HG03520 (cell line): ENCODE data around the gene MMP25.

ENCODE experiments used
- ATAC-seq: cut with Tn5 transposase; IDR thresholded peaks from one replicate; pipeline ENCODE4 v1.9.1; 2021; ENCODE audit warnings: mild to moderate bottlenecking, moderate library complexity; ENCODE audit not compliant: unreplicated experiment

MMP25 gene

DNA sequence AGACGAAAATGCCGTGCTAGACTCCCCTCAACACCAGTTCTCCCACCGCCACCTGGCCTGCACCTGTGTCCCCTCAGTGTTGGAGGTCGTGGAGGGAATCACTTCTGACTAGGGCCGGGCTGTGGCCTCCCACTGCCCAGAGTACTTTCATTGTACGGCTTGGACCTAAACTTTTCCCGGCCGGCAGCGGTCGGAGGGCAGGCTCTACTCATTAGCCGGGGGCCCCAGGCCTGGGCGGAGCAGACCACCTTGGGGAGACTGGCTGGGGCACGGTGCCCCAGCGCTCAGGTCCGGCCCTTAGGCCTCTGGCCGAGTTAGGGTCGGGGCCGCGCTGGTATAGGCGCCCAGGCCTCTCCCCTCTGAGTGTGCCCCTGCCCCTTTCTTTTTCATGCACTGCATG, 29.0 kb upstream of the MMP25 start:
- ATAC-seq = no peak

- no peak for ATAC-seq
Observed at GRCh38 chr16:3017794-3018506, 28.4 kb upstream of the MMP25 start, which contains the start of gene CLDN6. Gene CLDN6 (minus strand): TSS chr16:3018183. CDS start chr16:3016021, 2,162 bp downstream.

- ATAC-seq = no peak
Observed at GRCh38 chr16:3019594-3020246, 26.6 kb upstream of the MMP25 start.

GRCh38 chr16:3020247-3020603, 26.1 kb upstream of the MMP25 start, which contains the start of gene TNFRSF12A:
Gene TNFRSF12A (plus strand): TSS chr16:3020368. CDS start chr16:3020398, 30 bp downstream.
- no peak for ATAC-seq

DNA sequence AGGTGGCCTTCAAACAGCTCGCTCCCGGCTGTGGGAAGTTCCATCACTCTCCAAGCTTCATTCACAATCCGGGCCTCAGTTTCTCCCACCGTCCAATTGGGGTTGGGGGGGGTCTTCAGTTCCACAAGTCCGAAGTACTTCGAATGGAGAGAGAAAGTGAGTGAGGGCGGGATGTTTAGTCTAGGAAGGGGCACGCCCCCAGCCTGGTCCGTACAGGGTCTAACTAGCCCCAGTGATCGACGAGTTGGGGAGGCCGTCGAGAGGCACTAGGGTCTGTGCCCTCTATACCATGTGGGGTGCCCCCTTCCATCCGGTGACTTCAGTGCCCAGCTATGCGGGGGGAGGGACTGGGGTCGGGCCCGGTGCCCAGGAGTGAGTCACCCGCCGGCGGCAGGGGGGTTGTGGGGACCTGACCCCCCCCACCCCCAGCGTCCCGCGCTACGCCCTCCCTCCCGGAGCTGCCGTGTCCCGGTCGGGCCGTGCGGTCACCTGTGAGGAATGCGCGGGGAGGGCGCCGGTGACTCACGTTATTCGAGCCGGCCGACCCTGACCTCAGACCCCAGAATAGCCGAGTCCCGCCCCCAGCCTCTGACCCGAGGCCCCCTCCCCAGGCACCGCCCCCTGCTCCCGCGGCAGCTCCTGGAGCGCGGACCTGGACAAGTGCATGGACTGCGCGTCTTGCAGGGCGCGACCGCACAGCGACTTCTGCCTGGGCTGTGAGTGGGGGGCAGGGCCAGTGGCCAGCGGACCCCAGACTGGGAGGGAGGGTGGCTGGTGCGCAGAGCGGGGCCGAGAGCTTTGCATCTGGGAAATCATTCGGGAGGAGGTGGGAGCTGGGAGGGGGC, 25.5 kb upstream of the MMP25 start:
- ATAC-seq = no peak

- ATAC-seq = no peak
Observed at GRCh38 chr16:3021449-3022207, 24.7 kb upstream of the MMP25 start.

- ATAC-seq = no peak
Observed at GRCh38 chr16:3022208-3022683, 24.1 kb upstream of the MMP25 start.

GRCh38 chr16:3022684-3023414, 23.5 kb upstream of the MMP25 start:
- ATAC-seq = no peak

DNA sequence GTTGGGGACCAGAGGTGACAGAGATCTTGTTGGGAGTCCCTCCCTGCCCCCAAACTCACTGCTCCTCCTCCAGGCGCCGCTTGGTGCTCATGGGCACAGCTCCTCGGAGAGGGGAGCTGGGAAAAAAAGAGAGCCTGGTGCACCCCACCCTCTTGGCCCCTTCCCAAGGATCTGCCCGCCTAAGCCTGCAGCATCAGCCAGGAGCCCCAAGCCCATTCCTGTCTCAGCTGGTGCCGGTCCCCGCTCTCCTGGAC, 23.0 kb upstream of the MMP25 start:
- ATAC-seq = no peak

DNA sequence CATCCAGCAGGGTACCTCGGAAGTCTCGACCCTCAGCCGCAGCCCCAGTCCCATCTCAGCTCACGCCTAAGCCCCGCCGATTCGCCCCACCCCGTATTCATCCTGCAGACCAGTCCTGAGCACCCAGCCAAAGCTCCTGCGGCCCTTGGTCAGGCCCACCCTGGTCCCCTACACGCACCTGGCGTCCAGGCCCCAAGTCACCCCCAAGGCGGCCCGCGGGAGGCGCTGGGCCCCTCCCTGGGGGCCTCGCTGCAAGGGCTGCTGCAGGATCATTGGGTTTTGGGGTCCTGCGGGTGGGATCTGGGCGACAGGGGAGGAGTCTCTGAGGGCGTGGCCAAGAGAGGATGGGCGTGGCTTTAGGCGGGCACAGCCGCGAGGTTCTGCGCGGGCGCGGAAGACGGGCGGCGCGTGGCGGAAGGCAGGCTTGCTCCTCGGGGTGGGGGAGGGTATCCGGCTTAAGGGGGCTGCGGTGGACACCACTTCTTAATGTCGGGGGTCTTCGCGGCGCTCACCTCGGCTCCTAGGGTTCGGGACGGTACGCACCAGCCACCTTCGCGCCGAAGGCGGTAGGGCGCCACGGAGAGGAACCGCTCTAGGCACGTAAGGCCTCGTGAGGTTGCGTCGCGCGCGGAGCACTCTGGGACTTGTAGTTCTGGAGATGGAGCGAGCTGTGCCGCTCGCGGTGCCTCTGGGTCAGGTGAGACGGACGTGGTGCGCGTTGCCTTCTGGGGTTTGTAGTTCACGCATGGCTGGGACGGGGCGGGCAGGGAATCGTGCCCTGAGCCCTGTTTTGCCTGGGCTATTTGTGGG, 22.5 kb upstream of the MMP25 start, which contains the start of the genes HCFC1R1 and THOC6:
Gene HCFC1R1 (minus strand): TSS at position 274 of the 810 bp plus-strand sequence. CDS start 1 bp downstream, at position 273.
Gene THOC6 (plus strand): TSS at position 367 of the 810 bp plus-strand sequence. CDS start 292 bp downstream, at position 659.
- peak; percentile 78 for ATAC-seq

GRCh38 chr16:3025032-3026002, 21.0 kb upstream of the MMP25 start:
- no peak for ATAC-seq

- ATAC-seq = no peak
Observed at GRCh38 chr16:3026003-3026378, 20.4 kb upstream of the MMP25 start.

GRCh38 chr16:3026609-3027488, 19.5 kb upstream of the MMP25 start:
- ATAC-seq = no peak

- ATAC-seq = no peak
Observed at GRCh38 chr16:3027489-3027795, 18.9 kb upstream of the MMP25 start.

DNA sequence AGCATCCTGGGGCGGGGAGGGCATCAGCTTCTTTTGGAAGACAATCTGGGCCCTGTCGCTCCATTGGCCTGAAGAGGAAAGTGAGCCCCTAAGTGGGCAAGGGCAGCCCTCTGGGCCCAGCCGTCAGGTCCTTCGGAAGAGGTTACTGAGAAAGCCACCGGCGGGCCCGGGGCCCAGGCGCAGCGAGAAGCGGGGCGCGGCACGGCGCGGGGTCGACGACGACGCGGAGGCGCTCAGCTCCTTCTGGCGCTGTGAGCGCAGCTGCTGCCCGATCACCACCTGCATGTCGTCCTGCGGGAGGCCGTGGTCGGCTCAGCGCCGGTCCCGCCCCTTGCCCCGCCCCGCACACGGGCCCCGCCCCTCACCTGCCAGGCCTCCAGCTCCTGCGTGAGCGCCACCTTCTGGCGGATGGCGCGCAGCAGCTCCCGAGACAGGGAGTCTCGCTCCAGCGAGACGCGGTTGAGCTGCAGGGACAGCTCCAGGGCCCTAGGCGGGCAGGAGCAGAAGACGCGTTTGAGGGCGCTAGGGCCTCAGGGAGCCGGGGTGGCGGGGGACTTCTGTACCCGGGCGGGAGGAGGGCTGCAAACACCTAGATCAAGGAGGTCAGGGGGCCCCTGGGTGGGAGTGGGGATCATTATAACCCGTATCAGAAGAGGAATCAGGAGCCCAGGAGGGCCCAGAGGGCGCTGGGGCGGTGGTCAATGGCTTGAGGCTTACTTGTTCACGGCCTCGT, 18.2 kb upstream of the MMP25 start:
- no peak for ATAC-seq

DNA sequence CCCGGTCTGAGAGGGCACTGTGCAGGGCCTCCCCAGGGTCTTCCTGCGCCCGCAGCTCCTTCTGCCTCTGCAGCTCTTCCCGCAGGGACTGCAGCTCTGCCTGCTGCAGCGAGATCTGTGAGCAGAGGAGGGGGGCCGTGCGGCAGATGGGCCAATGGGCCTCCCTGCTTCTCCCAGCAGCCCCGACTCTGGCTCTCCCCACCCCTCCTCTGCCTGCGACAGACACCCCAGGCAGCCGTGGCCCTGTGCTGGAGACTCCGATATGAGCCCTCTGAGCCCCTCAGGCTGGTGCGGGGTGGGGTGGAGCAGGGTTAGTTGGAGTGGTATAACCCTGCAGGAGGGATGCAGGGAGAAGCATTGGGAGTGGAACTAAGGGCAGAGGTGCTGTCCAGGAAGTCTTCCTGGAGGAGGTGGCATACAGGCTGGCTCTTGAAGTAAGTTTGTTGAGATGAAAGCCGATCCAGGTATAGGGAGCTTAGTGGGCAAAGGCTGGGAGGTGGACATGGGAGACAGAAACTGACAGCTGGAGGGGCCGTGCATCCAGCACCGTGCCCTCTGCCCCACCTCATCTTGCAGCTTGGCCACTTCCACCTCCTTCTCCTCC, 17.5 kb upstream of the MMP25 start:
- ATAC-seq = no peak
